MM.1S (cell line): ENCODE measurements around the gene CCDC157.

Source experiments
- DNase-seq: peaks from one replicate; pipeline ENCODE4 v3.0.0-alpha.2; 2015
- H2AFZ ChIP-seq: fragments of 300-600 bp; sonication (generic); 2 replicates; pipeline ENCODE4 v1.6.0; 2016; ENCODE audit warnings: antibody characterized with exemption, low read length
- H3F3A ChIP-seq: fragments of 300-600 bp; sonication (generic); 2 replicates; pipeline ENCODE4 v1.6.1; 2016; ENCODE audit warnings: mild to moderate bottlenecking, antibody characterized with exemption, low read length, moderate library complexity, mixed read lengths; ENCODE audit not compliant: insufficient read depth
- H3K27ac ChIP-seq: fragments of 300-600 bp; sonication (generic); 2 replicates; pipeline ENCODE4 v1.5.1; 2016; ENCODE audit warnings: mild to moderate bottlenecking, low read length
- H3K27me3 ChIP-seq: fragments of 300-600 bp; sonication (generic); replicated peaks from 2 replicates; pipeline ENCODE4 v1.6.0; 2016; ENCODE audit warnings: low read length; ENCODE audit not compliant: insufficient read depth
- H3K36me3 ChIP-seq: fragments of 300-600 bp; sonication (generic); replicated peaks from 2 replicates; pipeline ENCODE4 v1.6.1; 2016; ENCODE audit warnings: mild to moderate bottlenecking, low read length, mixed read lengths; ENCODE audit not compliant: insufficient read depth
- H3K4me1 ChIP-seq: fragments of 300-600 bp; sonication (generic); 2 replicates; pipeline ENCODE4 v1.6.1; 2016; ENCODE audit warnings: low read length, mixed read lengths
- H3K4me2 ChIP-seq: fragments of 300-600 bp; sonication (generic); 2 replicates; pipeline ENCODE4 v1.6.0; 2016; ENCODE audit warnings: low read depth, low read length
- H3K4me3 ChIP-seq: fragments of 300-600 bp; sonication (generic); 2 replicates; pipeline ENCODE4 v1.5.1; 2016; ENCODE audit warnings: low read length, mixed read lengths
- H3K79me2 ChIP-seq: fragments of 300-600 bp; sonication (generic); 2 replicates; pipeline ENCODE4 v1.6.1; 2016; ENCODE audit warnings: mixed run types, low read length, mixed read lengths
- H3K9ac ChIP-seq: fragments of 300-600 bp; sonication (generic); 2 replicates; pipeline ENCODE4 v1.6.1; 2016; ENCODE audit warnings: low read length, mixed read lengths
- H3K9me2 ChIP-seq: fragments of 300-600 bp; sonication (generic); replicated peaks from 2 replicates; pipeline ENCODE4 v1.6.1; 2016; ENCODE audit warnings: mild to moderate bottlenecking, low read length, mixed read lengths; ENCODE audit not compliant: insufficient read depth
- H3K9me3 ChIP-seq: fragments of 300-600 bp; sonication (generic); replicated peaks from 2 replicates; pipeline ENCODE4 v1.6.1; 2016; ENCODE audit warnings: mild to moderate bottlenecking, low read length, mixed read lengths; ENCODE audit not compliant: insufficient read depth
- H4K20me1 ChIP-seq: fragments of 300-600 bp; sonication (generic); 2 replicates; pipeline ENCODE4 v1.6.1; 2016; ENCODE audit warnings: mild to moderate bottlenecking, low read length, moderate library complexity, mixed read lengths; ENCODE audit not compliant: insufficient read depth
- EZH2 ChIP-seq: fragments of 300-600 bp; sonication (generic); optimal IDR thresholded peaks from 2 replicates; pipeline ENCODE3; 2017; ENCODE audit warnings: low read depth, mild to moderate bottlenecking, antibody characterized with exemption, low read length, mixed read lengths
- EZH2phosphoT487 ChIP-seq: fragments of 300-600 bp; sonication (generic); IDR thresholded peaks from 2 replicates; pipeline ENCODE4 v1.6.1; 2018; ENCODE audit warnings: antibody characterized with exemption, low read length
- TF ChIP-seq, protein P1 (sequence below): fragments of 300-600 bp; sonication (generic); IDR thresholded peaks from 2 replicates; pipeline ENCODE4 v1.5.1; 2016; ENCODE audit warnings: antibody characterized with exemption, low read length, mixed read lengths

CCDC157 gene

DNA sequence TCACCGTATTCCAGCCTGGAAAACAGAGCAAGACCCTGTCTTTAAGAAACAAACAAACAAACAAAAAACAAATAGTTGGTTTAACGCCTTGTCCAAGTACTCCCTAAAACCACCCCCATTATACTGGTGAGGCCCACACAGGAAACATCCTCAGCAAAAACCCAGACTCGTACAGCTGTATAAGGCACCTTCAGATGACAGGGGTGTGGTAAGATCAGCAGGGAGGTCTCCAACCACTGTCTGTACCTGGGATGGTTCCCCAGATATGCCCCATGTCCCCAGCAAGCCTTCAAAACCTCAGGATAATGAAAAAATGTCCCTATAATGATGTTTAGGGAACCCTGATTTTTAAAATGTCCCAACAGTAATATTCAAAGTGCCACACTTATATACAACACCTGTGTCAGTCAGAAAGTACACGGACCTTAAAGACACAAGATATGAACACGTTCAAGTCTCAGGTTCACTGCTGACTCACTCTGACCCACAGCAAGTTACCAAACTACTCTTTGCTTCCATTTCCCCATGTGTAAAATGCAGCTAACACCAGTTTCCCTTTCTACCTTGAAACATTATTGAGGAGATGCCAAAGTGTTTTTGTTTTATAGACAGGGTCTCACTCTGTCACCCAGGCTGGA lies 9.4 kb upstream of the CCDC157 start:
- H3K79me2 ChIP-seq, result peaks cover 63% of the 10 kb centered on the region
- no peaks in the 10 kb centered on the region for H3K9me2 ChIP-seq
- H3K9ac ChIP-seq, result no peak overlapping the region
- TF ChIP-seq EZH2 (no peak), EZH2phosphoT487 (no peak)
- TF ChIP-seq, protein P1, sequence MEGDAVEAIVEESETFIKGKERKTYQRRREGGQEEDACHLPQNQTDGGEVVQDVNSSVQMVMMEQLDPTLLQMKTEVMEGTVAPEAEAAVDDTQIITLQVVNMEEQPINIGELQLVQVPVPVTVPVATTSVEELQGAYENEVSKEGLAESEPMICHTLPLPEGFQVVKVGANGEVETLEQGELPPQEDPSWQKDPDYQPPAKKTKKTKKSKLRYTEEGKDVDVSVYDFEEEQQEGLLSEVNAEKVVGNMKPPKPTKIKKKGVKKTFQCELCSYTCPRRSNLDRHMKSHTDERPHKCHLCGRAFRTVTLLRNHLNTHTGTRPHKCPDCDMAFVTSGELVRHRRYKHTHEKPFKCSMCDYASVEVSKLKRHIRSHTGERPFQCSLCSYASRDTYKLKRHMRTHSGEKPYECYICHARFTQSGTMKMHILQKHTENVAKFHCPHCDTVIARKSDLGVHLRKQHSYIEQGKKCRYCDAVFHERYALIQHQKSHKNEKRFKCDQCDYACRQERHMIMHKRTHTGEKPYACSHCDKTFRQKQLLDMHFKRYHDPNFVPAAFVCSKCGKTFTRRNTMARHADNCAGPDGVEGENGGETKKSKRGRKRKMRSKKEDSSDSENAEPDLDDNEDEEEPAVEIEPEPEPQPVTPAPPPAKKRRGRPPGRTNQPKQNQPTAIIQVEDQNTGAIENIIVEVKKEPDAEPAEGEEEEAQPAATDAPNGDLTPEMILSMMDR, result no peak
- H3K27ac ChIP-seq, result no peak overlapping the region
- no peak overlapping the region for H3K4me2 ChIP-seq
- H3K4me1 ChIP-seq, result no peaks in the 10 kb centered on the region
- no peaks in the 10 kb centered on the region for H3F3A ChIP-seq
- no peak overlapping the region for H2AFZ ChIP-seq
- no peak for DNase-seq
- no peaks in the 10 kb centered on the region for H3K9me3 ChIP-seq
- H3K27me3 ChIP-seq, result no peaks in the 10 kb centered on the region
- H3K4me3 ChIP-seq, result no peak overlapping the region
- H3K36me3 ChIP-seq, result peaks cover 26% of the 10 kb centered on the region
- H4K20me1 ChIP-seq, result no peaks in the 10 kb centered on the region

GRCh38 chr22:30348404-30348803 lies 8.4 kb upstream of the CCDC157 start:
- H3K27ac ChIP-seq, result no peak overlapping the region
- no peaks in the 10 kb centered on the region for H3K27me3 ChIP-seq
- H3K9me3 ChIP-seq, result no peaks in the 10 kb centered on the region
- H4K20me1 ChIP-seq, result no peaks in the 10 kb centered on the region
- DNase-seq, result no peak
- H3K4me3 ChIP-seq, result no peak overlapping the region
- H3F3A ChIP-seq, result no peaks in the 10 kb centered on the region
- H3K4me1 ChIP-seq, result no peaks in the 10 kb centered on the region
- peaks cover 71% of the 10 kb centered on the region for H3K79me2 ChIP-seq
- H2AFZ ChIP-seq, result no peak overlapping the region
- H3K4me2 ChIP-seq, result no peak overlapping the region
- H3K9ac ChIP-seq, result no peak overlapping the region
- TF ChIP-seq, protein P1, result no peak
- TF ChIP-seq EZH2 (no peak), EZH2phosphoT487 (no peak)
- H3K36me3 ChIP-seq, result peaks cover 25% of the 10 kb centered on the region
- H3K9me2 ChIP-seq, result no peaks in the 10 kb centered on the region

DNA sequence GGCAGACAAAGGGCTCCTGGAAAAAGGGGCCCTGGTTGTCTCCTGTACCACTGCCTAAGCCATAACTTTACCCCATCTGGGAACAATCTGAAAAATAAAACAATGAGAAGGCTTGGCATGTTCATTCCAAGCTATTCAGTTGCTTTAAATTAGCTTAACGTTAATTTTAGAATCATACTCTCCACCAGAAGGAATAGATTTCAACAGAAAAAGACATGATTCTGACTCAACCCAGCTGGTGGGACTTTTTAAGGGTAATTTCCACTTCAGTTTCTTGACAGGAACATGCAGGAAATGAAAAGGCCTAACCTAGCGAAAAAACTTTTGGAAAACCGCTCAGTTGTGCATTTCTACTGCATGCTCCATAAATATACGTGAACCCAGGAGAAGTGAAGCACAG lies 8.0 kb upstream of the CCDC157 start:
- DNase-seq, result no peak
- H3K9me2 ChIP-seq, result no peaks in the 10 kb centered on the region
- no peaks in the 10 kb centered on the region for H3K9me3 ChIP-seq
- H3K4me1 ChIP-seq, result no peaks in the 10 kb centered on the region
- H3K4me3 ChIP-seq, result no peak overlapping the region
- TF ChIP-seq EZH2phosphoT487, result no peak
- TF ChIP-seq, protein P1, result no peak
- TF ChIP-seq EZH2, result no peak
- peaks cover 75% of the 10 kb centered on the region for H3K79me2 ChIP-seq
- H2AFZ ChIP-seq, result no peak overlapping the region
- H3K9ac ChIP-seq, result no peak overlapping the region
- H4K20me1 ChIP-seq, result no peaks in the 10 kb centered on the region
- no peak overlapping the region for H3K27ac ChIP-seq
- H3K36me3 ChIP-seq, result peaks cover 25% of the 10 kb centered on the region
- H3K27me3 ChIP-seq, result no peaks in the 10 kb centered on the region
- no peaks in the 10 kb centered on the region for H3F3A ChIP-seq
- H3K4me2 ChIP-seq, result no peak overlapping the region
